A549 (cell line): ENCODE data around the gene KRT6B. TPM values are rescaled to one million over a fixed set of nuclear protein-coding genes. Genes with fewer than 3 reads are reported as not detected.

Experiments
- ATAC-seq, 2 experiments: fragments of 200-7000 bp in 1 of 2; fragments of >200 bp in 1 of 2; cut with Nextera tagmentation in 1 of 2; cut with Tn5 transposase in 1 of 2; 3 replicates each; pipeline versions ENCODE4 v1.8.0 to v1.9.1; 2018 to 2020; ENCODE audit warnings: mild to moderate bottlenecking in 1 of 2, moderate library complexity in 1 of 2
- CTCF ChIA-PET: fragments of 300-600 bp; sonication (Branson Sonifier 250); formaldehyde crosslinking; extraction: SDS; loops from one replicate; lab custom pipeline; 2021; ENCODE audit warnings: antibody characterized with exemption, inconsistent platforms; lab: Yijun Ruan, JAX
- POLR2A ChIA-PET: fragments of 350-600 bp; formaldehyde crosslinking; extraction: SDS; loops from one replicate; lab custom pipeline; 2021; ENCODE audit warnings: antibody characterized with exemption, inconsistent platforms; lab: Yijun Ruan, JAX
- DNase-seq, 2 experiments: peaks; one replicate each; pipeline versions ENCODE4 v3.0.0 to v3.0.0-alpha.2; 2011 to 2016; ENCODE audit warnings: low read depth in 1 of 2, low spot score in 1 of 2
- FAIRE-seq: peaks from 2 replicates; lab custom pipeline; 2011; peaks lifted over from hg19 to GRCh38; lab: Jason Lieb, UNC
- H3K27ac ChIP-seq, 2 experiments: fragments of >200 bp; sonication (Bioruptor Twin); formaldehyde crosslinking; 3 replicates each; pipeline ENCODE4 v1.5.1; 2016 to 2017
- H3K4me1 ChIP-seq: fragments of >200 bp; sonication (Bioruptor Twin); formaldehyde crosslinking; 3 replicates; pipeline ENCODE4 v1.6.1; 2016
- H3K4me2 ChIP-seq: fragments of >200 bp; sonication (Bioruptor Twin); formaldehyde crosslinking; 3 replicates; pipeline ENCODE4 v1.6.1; 2016
- H3K4me3 ChIP-seq: fragments of >200 bp; sonication (Bioruptor Twin); formaldehyde crosslinking; 3 replicates; pipeline ENCODE4 v1.5.1; 2016
- H3K9me3 ChIP-seq: fragments of >200 bp; sonication (Bioruptor Twin); formaldehyde crosslinking; 3 replicates; pipeline ENCODE4 v1.6.1; 2016
- BHLHE40 ChIP-seq: IDR thresholded peaks from 2 replicates; pipeline ENCODE4 v1.6.1; 2012; ENCODE audit warnings: low read depth, low read length, inconsistent platforms
- CBX2 ChIP-seq: fragments of 200-600 bp; sonication (generic); IDR thresholded peaks from 2 replicates; pipeline ENCODE4 v1.6.1; 2016; ENCODE audit warnings: low read depth, mild to moderate bottlenecking, borderline replicate concordance
- CBX8 ChIP-seq: fragments of 200-600 bp; sonication (generic); IDR thresholded peaks from 2 replicates; pipeline ENCODE4 v1.6.1; 2016
- CHD2 ChIP-seq: fragments of 150-350 bp; IDR thresholded peaks from 2 replicates; pipeline ENCODE4 v1.6.1; 2014; ENCODE audit warnings: low read length; ENCODE audit not compliant: partially characterized antibody
- CTCF ChIP-seq: fragments of >200 bp; sonication (Bioruptor Twin); formaldehyde crosslinking; IDR thresholded peaks from 3 replicates; pipeline ENCODE4 v1.5.1; 2016
- E2F6 ChIP-seq: IDR thresholded peaks from 2 replicates; pipeline ENCODE4 v1.6.1; 2012; ENCODE audit warnings: low read depth, borderline replicate concordance
- EHMT2 ChIP-seq: fragments of 200-600 bp; sonication (generic); IDR thresholded peaks from 2 replicates; pipeline ENCODE4 v1.6.1; 2016; ENCODE audit warnings: antibody characterized with exemption, low read depth, mild to moderate bottlenecking, moderate library complexity
- ESRRA ChIP-seq: fragments of 150-350 bp; IDR thresholded peaks from 2 replicates; pipeline ENCODE4 v1.6.1; 2014; ENCODE audit warnings: mild to moderate bottlenecking, low read length, borderline replicate concordance
- HDAC2 ChIP-seq: fragments of 200-600 bp; sonication (generic); IDR thresholded peaks from 2 replicates; pipeline ENCODE4 v1.6.1; 2016
- HEYL ChIP-seq: fragments of 250-450 bp; sonication (Bioruptor Pico); IDR thresholded peaks from 2 replicates; pipeline ENCODE4 v1.8.0; 2021; ENCODE audit warnings: mild to moderate bottlenecking, moderate library complexity
- HMGXB4 ChIP-seq: fragments of 250-450 bp; sonication (Bioruptor Pico); IDR thresholded peaks from 2 replicates; pipeline ENCODE4 v1.5.0; 2021; ENCODE audit warnings: mild to moderate bottlenecking, moderate library complexity, borderline replicate concordance
- HOXB13 ChIP-seq: fragments of 250-450 bp; sonication (Bioruptor Pico); IDR thresholded peaks from 2 replicates; pipeline ENCODE4 v1.5.0; 2020; ENCODE audit warnings: low read depth, mild to moderate bottlenecking, moderate library complexity
- JUNB ChIP-seq: fragments of >200 bp; sonication (Bioruptor Twin); formaldehyde crosslinking; IDR thresholded peaks from 2 replicates; pipeline ENCODE4 v1.6.1; 2016
- KDM5A ChIP-seq: fragments of 200-600 bp; sonication (generic); IDR thresholded peaks from 2 replicates; pipeline ENCODE4 v1.6.1; 2016; ENCODE audit warnings: antibody characterized with exemption, mild to moderate bottlenecking
- MAX ChIP-seq: IDR thresholded peaks from 2 replicates; pipeline ENCODE4 v1.6.1; 2012
- MAZ ChIP-seq: fragments of 150-350 bp; IDR thresholded peaks from 2 replicates; pipeline ENCODE4 v1.6.1; 2014; ENCODE audit warnings: antibody characterized with exemption, low read depth, low read length, borderline replicate concordance
- MYC ChIP-seq: IDR thresholded peaks from 2 replicates; pipeline ENCODE4 v1.6.1; 2012; ENCODE audit warnings: mild to moderate bottlenecking, inconsistent platforms, low read length, improper control_type of control experiment, borderline replicate concordance
- NFE2L2 ChIP-seq: fragments of 150-350 bp; conservative IDR thresholded peaks from 2 replicates; pipeline ENCODE4 v1.6.1; 2014; ENCODE audit warnings: low read length
- NPAS2 ChIP-seq: fragments of 250-450 bp; sonication (Bioruptor Pico); IDR thresholded peaks from 2 replicates; pipeline ENCODE4 v1.8.0; 2022; ENCODE audit warnings: mild to moderate bottlenecking, moderate library complexity, borderline replicate concordance
- NR3C1 ChIP-seq: fragments of >200 bp; sonication (Bioruptor Twin); formaldehyde crosslinking; IDR thresholded peaks from 3 replicates; pipeline ENCODE4 v1.6.1; 2017
- POLR2A ChIP-seq: IDR thresholded peaks from 2 replicates; pipeline ENCODE4 v1.6.1; 2012; ENCODE audit warnings: mild to moderate bottlenecking, low read length
- POLR2AphosphoS2 ChIP-seq: conservative IDR thresholded peaks from 2 replicates; pipeline ENCODE4 v1.6.1; 2012; ENCODE audit warnings: low read length, improper control_type of control experiment, inconsistent platforms
- RAD21 ChIP-seq, 2 experiments: fragments of >200 bp in 1 of 2; sonication (Bioruptor Twin) in 1 of 2; formaldehyde crosslinking in 1 of 2; IDR thresholded peaks in 1 of 2; conservative IDR thresholded peaks in 1 of 2; 2 replicates in 1 of 2; 3 replicates in 1 of 2; pipeline ENCODE4 v1.6.1; 2012 to 2018; ENCODE audit warnings: inconsistent platforms in 1 of 2
- REST ChIP-seq: fragments of 200-600 bp; sonication (generic); IDR thresholded peaks from 2 replicates; pipeline ENCODE4 v1.6.1; 2016; ENCODE audit warnings: antibody characterized with exemption, mild to moderate bottlenecking, moderate library complexity
- TFCP2L1 ChIP-seq: fragments of 250-450 bp; sonication (Bioruptor Pico); IDR thresholded peaks from 2 replicates; pipeline ENCODE4 v1.5.0; 2021; ENCODE audit warnings: mild to moderate bottlenecking
- TP53 ChIP-seq: fragments of 250-450 bp; sonication (Bioruptor Pico); IDR thresholded peaks from 2 replicates; pipeline ENCODE4 v1.5.0; 2021; ENCODE audit warnings: mild to moderate bottlenecking, moderate library complexity
- ZSCAN20 ChIP-seq: fragments of 250-450 bp; sonication (Bioruptor Pico); IDR thresholded peaks from 2 replicates; pipeline ENCODE4 v1.8.0; 2022; ENCODE audit warnings: mild to moderate bottlenecking, moderate library complexity
- WGBS: methylation state at CpG from one replicate; pipeline ENCODE4 v1.1.6; 2017; ENCODE audit errors: missing lambda C conversion rate; 5-methylcytosine and 5-hydroxymethylcytosine counted together
- polyA plus RNA-seq, 4 experiments: library from polyadenylated mRNA; depleted of rRNA in 3 of 4; stranded (reverse); fragments of >200 nt; fragmentation: RNase III in 1 of 4; extraction: RNeasy Plus Mini Kit Qiagen cat#74134 plus additional on column Dnase treatment in 1 of 4; gene quantifications; 2 replicates in 3 of 4; 3 replicates in 1 of 4; pipeline ENCODE4 v1.2.3, GENCODE V29; 2011 to 2017

KRT6B gene
- polyA plus RNA-seq, 2 of the 4 experiments (the other 2 are of a cell fraction) = not detected

GRCh38 chr12:52499806-52500560 is 48.0 kb upstream of the KRT6B start:
- TF ChIP-seq BHLHE40 (no peak), ZSCAN20 (no peak), CHD2 (no peak), HOXB13 (CRISPR knock-in tag) (no peak), CBX2 (no peak), HMGXB4 (CRISPR knock-in tag) (no peak), POLR2A (no peak), MAX (no peak), POLR2AphosphoS2 (no peak), HEYL (CRISPR knock-in tag) (no peak), TP53 (no peak), RAD21 (conservative IDR thresholded peaks at IDR 0.05 in 1 of 2, IDR thresholded peaks at IDR 0.05 in 1 of 2) (no peak), HDAC2 (no peak), JUNB (no peak), REST (no peak), KDM5A (no peak), TFCP2L1 (CRISPR knock-in tag) (no peak), CTCF (no peak)
- Histone ChIP-seq H3K27ac (no peak overlapping the region), H3K4me1 (peaks cover 31% of the 10 kb centered on the region), H3K4me3 (no peak overlapping the region), H3K9me3 (no peaks in the 10 kb centered on the region), H3K4me2 (no peak overlapping the region)
- DNase-seq (no peak), FAIRE-seq (no peak), ATAC-seq (no peak)
- 80% methylated on average over 5 of the region's 5 CpGs for WGBS
- ChIA-PET CTCF (interaction anchor here (0.7 to 1.5 kb wide), 9 partner anchors 8 to 343 kb away, joined by 3 to 9 read pairs (median 4); no protein-coding TSS in a partner anchor), POLR2A (no interaction called here)

- ATAC-seq = no peak
- Histone ChIP-seq H3K27ac (no peak overlapping the region), H3K4me1 (peaks cover 39% of the 10 kb centered on the region), H3K4me3 (no peak overlapping the region), H3K4me2 (no peak overlapping the region), H3K9me3 (no peaks in the 10 kb centered on the region)
- no peak for FAIRE-seq
- ChIA-PET CTCF (interaction anchor here (0.7 to 1.5 kb wide), 5 partner anchors 9 to 342 kb away, joined by 3 to 9 read pairs (median 4); no protein-coding TSS in a partner anchor), POLR2A (no interaction called here)
- no peak for DNase-seq
- 90% methylated on average over 1 of the region's 1 CpG for WGBS
- TF ChIP-seq MYC (no peak), MAZ (no peak), POLR2AphosphoS2 (no peak), BHLHE40 (no peak), ESRRA (no peak), ZSCAN20 (no peak), E2F6 (no peak), NFE2L2 (no peak), HDAC2 (no peak), NR3C1 (no peak), NPAS2 (CRISPR knock-in tag) (no peak), CBX8 (no peak), EHMT2 (no peak)
- TF ChIP-seq, all 56 proteins: peak for 0
Measured at GRCh38 chr12:52498946-52499345, 47.0 kb upstream of the KRT6B start.
